Liver (tissue), 9 donors: ENCODE results near the gene UBE2F. TPM values are rescaled to one million over a fixed set of nuclear protein-coding genes. Genes with fewer than 3 reads are reported as not detected.

ENCODE experiments used
- DNase-seq: peaks from one replicate; pipeline ENCODE4 v3.0.0-alpha.2; 2017; ENCODE audit warnings: low spot score
- H3K27ac ChIP-seq, 2 donors: one replicate each; pipeline ENCODE4 v1.7.0; 2013; ENCODE audit warnings: inconsistent platforms in 2 of 2, low read length in 2 of 2, control low read depth in 1 of 2, low read depth in 1 of 2, mild to moderate bottlenecking in 1 of 2
- H3K27me3 ChIP-seq, 4 donors: one replicate each; pipeline versions ENCODE4 v1.6.1 to v1.7.0; 2013; ENCODE audit warnings: low read length in 3 of 4, inconsistent platforms in 1 of 4, mild to moderate bottlenecking in 1 of 4, moderate library complexity in 1 of 4; ENCODE audit not compliant: control insufficient read depth in 4 of 4, insufficient read depth in 4 of 4
- H3K36me3 ChIP-seq, 4 donors: one replicate each; pipeline versions ENCODE4 v1.6.1 to v1.7.0; 2013; ENCODE audit warnings: low read length in 3 of 4, mild to moderate bottlenecking in 3 of 4, low read depth in 1 of 4, moderate library complexity in 1 of 4; ENCODE audit not compliant: control insufficient read depth in 4 of 4, insufficient read depth in 3 of 4
- H3K4me1 ChIP-seq, 4 donors: one replicate each; pipeline versions ENCODE4 v1.6.1 to v1.7.0; 2013; ENCODE audit warnings: low read length in 3 of 4, mild to moderate bottlenecking in 3 of 4, moderate library complexity in 1 of 4; ENCODE audit not compliant: control insufficient read depth in 4 of 4, insufficient read depth in 4 of 4
- H3K4me3 ChIP-seq, 3 donors: one replicate each; pipeline versions ENCODE4 v1.6.1 to v1.7.0; 2013; ENCODE audit warnings: low read length in 3 of 3, control low read depth in 1 of 3, low read depth in 1 of 3, mild to moderate bottlenecking in 1 of 3
- H3K9ac ChIP-seq, 2 donors: one replicate each; pipeline ENCODE4 v1.7.0; 2013; ENCODE audit warnings: low read length in 2 of 2, mild to moderate bottlenecking in 2 of 2, moderate library complexity in 2 of 2, control low read depth in 1 of 2, low read depth in 1 of 2
- H3K9me3 ChIP-seq, 4 donors: one replicate each; pipeline versions ENCODE4 v1.6.1 to v1.7.0; 2013; ENCODE audit warnings: low read length in 3 of 4; ENCODE audit not compliant: control insufficient read depth in 4 of 4
- EGR1 ChIP-seq, 2 donors: IDR thresholded peaks; 2 replicates each; pipeline ENCODE4 v1.6.1; 2016 to 2018; ENCODE audit warnings: antibody characterized with exemption in 2 of 2, low read depth in 2 of 2
- FOXA1 ChIP-seq: IDR thresholded peaks from 2 replicates; pipeline ENCODE4 v1.6.1; 2016; ENCODE audit warnings: antibody characterized with exemption
- FOXA2 ChIP-seq: IDR thresholded peaks from 2 replicates; pipeline ENCODE4 v1.6.1; 2016; ENCODE audit warnings: antibody characterized with exemption
- GABPA ChIP-seq, 2 donors: IDR thresholded peaks in 1 of 2; conservative IDR thresholded peaks in 1 of 2; 2 replicates each; pipeline ENCODE4 v1.6.1; 2016; ENCODE audit warnings: antibody characterized with exemption in 2 of 2, mild to moderate bottlenecking in 1 of 2, moderate library complexity in 1 of 2
- HNF4A ChIP-seq, 2 donors: conservative IDR thresholded peaks; 2 replicates each; pipeline ENCODE4 v1.6.1; 2016; ENCODE audit warnings: antibody characterized with exemption in 2 of 2, mild to moderate bottlenecking in 2 of 2
- HNF4G ChIP-seq: IDR thresholded peaks from 2 replicates; pipeline ENCODE4 v1.6.1; 2016; ENCODE audit warnings: antibody characterized with exemption
- JUND ChIP-seq, 2 donors: IDR thresholded peaks; 2 replicates each; pipeline ENCODE4 v1.6.1; 2016; ENCODE audit warnings: antibody characterized with exemption in 2 of 2
- MAX ChIP-seq: IDR thresholded peaks from 2 replicates; pipeline ENCODE4 v1.6.1; 2016; ENCODE audit warnings: antibody characterized with exemption
- NR2F2 ChIP-seq: IDR thresholded peaks from 2 replicates; pipeline ENCODE4 v1.6.1; 2016; ENCODE audit warnings: antibody characterized with exemption
- RAD21 ChIP-seq, 2 donors: IDR thresholded peaks; 2 replicates each; pipeline ENCODE4 v1.6.1; 2016; ENCODE audit warnings: antibody characterized with exemption in 2 of 2, mild to moderate bottlenecking in 2 of 2
- RXRA ChIP-seq, 2 donors: IDR thresholded peaks; 2 replicates each; pipeline ENCODE4 v1.6.1; 2017 to 2018; ENCODE audit warnings: antibody characterized with exemption in 2 of 2, mild to moderate bottlenecking in 1 of 2
- SP1 ChIP-seq: IDR thresholded peaks from 2 replicates; pipeline ENCODE4 v1.6.1; 2018; ENCODE audit warnings: antibody characterized with exemption, mild to moderate bottlenecking
- TAF1 ChIP-seq: conservative IDR thresholded peaks from 2 replicates; pipeline ENCODE4 v1.6.1; 2016; ENCODE audit warnings: antibody characterized with exemption, mild to moderate bottlenecking
- YY1 ChIP-seq: IDR thresholded peaks from 2 replicates; pipeline ENCODE4 v1.6.1; 2016; ENCODE audit warnings: antibody characterized with exemption, mild to moderate bottlenecking
- WGBS: extraction: QIAGEN DNeasy Blood & Tissue Kit; methylation state at CpG from one replicate; pipeline ENCODE4 v1.1.7; 2013; 5-methylcytosine and 5-hydroxymethylcytosine counted together
- polyA plus RNA-seq, 2 donors: library from polyadenylated mRNA; stranded (reverse) in 1 of 2; unstranded in 1 of 2; fragments of 200-250 nt in 1 of 2; fragments of >200 nt in 1 of 2; fragmentation: Nextera tagmentation in 1 of 2; extraction: Ambion mirVana in 1 of 2; gene quantifications; one replicate each; pipeline versions ENCODE4 v1.2.1 to v1.2.3, GENCODE V29; 2013 to 2015
- total RNA-seq, 2 donors: library from RNA; depleted of rRNA; stranded (reverse); fragments of >200 nt; gene quantifications; one replicate each; pipeline ENCODE4 v1.2.3, GENCODE V29; 2014
- TF ChIP-seq, protein P1 (sequence below): IDR thresholded peaks from 2 replicates; pipeline ENCODE4 v1.6.1; 2016; ENCODE audit warnings: antibody characterized with exemption
- TF ChIP-seq, protein P2 (sequence below): IDR thresholded peaks from 2 replicates; pipeline ENCODE4 v1.6.1; 2016; ENCODE audit warnings: antibody characterized with exemption
- TF ChIP-seq, protein P3 (sequence below): IDR thresholded peaks from 2 replicates; pipeline ENCODE4 v1.6.1; 2016; ENCODE audit warnings: antibody characterized with exemption, mild to moderate bottlenecking
- TF ChIP-seq, protein P4 (sequence below): fragments of 150-350 bp; IDR thresholded peaks from 2 replicates; pipeline ENCODE4 v1.5.1; 2017; ENCODE audit warnings: improper control_type of control experiment, low read depth, low read length; ENCODE audit not compliant: missing input control
- donor health status: healthy.
- donor health status: healthy.
- donor health status: healthy.
- donor health status: healthy.
- donor health status: healthy.

Gene UBE2F
- total and polyA plus RNA-seq, 4 donors, result 30.5 to 55.3 (median 32.1) TPM

GRCh38 chr2:238081150-238081549, 114.3 kb downstream of the UBE2F start:
- whole genome bisulfite sequencing, result 95% methylated on average over 13 of the region's 13 CpGs
- no peaks in the 10 kb centered on the region for H3K27me3 ChIP-seq
- no peak for DNase-seq
- H3K9ac ChIP-seq, result peak overlapping the region in 1 of 2 donors; percentile 21
- peak overlapping the region; percentile 26 to 84 for H3K27ac ChIP-seq
- no peak overlapping the region for H3K4me3 ChIP-seq
- peaks cover 11 to 31% (median 25%) of the 10 kb centered on the region in 4 donors for H3K36me3 ChIP-seq
- H3K4me1 ChIP-seq, result peaks cover 0 to 27% (median 10%) of the 10 kb centered on the region in 4 donors
- peaks cover 0 to 5% (median 0%) of the 10 kb centered on the region in 4 donors for H3K9me3 ChIP-seq
- TF ChIP-seq EGR1 (IDR thresholded peaks at IDR 0.05; ENCODE audit: low read depth in 2 of 2) (no peak), FOXA1 (no peak), FOXA2 (no peak), SP1 (no peak), HNF4A (conservative IDR thresholded peaks at IDR 0.05) (no peak), HNF4G (no peak), RXRA (IDR thresholded peaks at IDR 0.05) (no peak), JUND (IDR thresholded peaks at IDR 0.05) (no peak), GABPA (IDR thresholded peaks at IDR 0.05 in 1 of 2, conservative IDR thresholded peaks at IDR 0.05 in 1 of 2) (no peak), YY1 (no peak), MAX (no peak), RAD21 (IDR thresholded peaks at IDR 0.05) (no peak), TAF1 (no peak), NR2F2 (no peak)
- TF ChIP-seq, protein P1, sequence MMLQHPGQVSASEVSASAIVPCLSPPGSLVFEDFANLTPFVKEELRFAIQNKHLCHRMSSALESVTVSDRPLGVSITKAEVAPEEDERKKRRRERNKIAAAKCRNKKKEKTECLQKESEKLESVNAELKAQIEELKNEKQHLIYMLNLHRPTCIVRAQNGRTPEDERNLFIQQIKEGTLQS, result no peak
- TF ChIP-seq, protein P2, sequence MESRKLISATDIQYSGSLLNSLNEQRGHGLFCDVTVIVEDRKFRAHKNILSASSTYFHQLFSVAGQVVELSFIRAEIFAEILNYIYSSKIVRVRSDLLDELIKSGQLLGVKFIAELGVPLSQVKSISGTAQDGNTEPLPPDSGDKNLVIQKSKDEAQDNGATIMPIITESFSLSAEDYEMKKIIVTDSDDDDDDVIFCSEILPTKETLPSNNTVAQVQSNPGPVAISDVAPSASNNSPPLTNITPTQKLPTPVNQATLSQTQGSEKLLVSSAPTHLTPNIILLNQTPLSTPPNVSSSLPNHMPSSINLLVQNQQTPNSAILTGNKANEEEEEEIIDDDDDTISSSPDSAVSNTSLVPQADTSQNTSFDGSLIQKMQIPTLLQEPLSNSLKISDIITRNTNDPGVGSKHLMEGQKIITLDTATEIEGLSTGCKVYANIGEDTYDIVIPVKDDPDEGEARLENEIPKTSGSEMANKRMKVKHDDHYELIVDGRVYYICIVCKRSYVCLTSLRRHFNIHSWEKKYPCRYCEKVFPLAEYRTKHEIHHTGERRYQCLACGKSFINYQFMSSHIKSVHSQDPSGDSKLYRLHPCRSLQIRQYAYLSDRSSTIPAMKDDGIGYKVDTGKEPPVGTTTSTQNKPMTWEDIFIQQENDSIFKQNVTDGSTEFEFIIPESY, result no peak
- TF ChIP-seq, protein P3, sequence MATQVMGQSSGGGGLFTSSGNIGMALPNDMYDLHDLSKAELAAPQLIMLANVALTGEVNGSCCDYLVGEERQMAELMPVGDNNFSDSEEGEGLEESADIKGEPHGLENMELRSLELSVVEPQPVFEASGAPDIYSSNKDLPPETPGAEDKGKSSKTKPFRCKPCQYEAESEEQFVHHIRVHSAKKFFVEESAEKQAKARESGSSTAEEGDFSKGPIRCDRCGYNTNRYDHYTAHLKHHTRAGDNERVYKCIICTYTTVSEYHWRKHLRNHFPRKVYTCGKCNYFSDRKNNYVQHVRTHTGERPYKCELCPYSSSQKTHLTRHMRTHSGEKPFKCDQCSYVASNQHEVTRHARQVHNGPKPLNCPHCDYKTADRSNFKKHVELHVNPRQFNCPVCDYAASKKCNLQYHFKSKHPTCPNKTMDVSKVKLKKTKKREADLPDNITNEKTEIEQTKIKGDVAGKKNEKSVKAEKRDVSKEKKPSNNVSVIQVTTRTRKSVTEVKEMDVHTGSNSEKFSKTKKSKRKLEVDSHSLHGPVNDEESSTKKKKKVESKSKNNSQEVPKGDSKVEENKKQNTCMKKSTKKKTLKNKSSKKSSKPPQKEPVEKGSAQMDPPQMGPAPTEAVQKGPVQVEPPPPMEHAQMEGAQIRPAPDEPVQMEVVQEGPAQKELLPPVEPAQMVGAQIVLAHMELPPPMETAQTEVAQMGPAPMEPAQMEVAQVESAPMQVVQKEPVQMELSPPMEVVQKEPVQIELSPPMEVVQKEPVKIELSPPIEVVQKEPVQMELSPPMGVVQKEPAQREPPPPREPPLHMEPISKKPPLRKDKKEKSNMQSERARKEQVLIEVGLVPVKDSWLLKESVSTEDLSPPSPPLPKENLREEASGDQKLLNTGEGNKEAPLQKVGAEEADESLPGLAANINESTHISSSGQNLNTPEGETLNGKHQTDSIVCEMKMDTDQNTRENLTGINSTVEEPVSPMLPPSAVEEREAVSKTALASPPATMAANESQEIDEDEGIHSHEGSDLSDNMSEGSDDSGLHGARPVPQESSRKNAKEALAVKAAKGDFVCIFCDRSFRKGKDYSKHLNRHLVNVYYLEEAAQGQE, result no peak
- TF ChIP-seq, protein P4, sequence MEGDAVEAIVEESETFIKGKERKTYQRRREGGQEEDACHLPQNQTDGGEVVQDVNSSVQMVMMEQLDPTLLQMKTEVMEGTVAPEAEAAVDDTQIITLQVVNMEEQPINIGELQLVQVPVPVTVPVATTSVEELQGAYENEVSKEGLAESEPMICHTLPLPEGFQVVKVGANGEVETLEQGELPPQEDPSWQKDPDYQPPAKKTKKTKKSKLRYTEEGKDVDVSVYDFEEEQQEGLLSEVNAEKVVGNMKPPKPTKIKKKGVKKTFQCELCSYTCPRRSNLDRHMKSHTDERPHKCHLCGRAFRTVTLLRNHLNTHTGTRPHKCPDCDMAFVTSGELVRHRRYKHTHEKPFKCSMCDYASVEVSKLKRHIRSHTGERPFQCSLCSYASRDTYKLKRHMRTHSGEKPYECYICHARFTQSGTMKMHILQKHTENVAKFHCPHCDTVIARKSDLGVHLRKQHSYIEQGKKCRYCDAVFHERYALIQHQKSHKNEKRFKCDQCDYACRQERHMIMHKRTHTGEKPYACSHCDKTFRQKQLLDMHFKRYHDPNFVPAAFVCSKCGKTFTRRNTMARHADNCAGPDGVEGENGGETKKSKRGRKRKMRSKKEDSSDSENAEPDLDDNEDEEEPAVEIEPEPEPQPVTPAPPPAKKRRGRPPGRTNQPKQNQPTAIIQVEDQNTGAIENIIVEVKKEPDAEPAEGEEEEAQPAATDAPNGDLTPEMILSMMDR, result no peak
